ENCODE measurements around the gene KCNJ16.

KCNJ16 gene

GRCh38 chr17:70124723-70125122 is 49.7 kb downstream of the KCNJ16 start:
- no peak for TF ChIP-seq CTCF (IDR thresholded peaks at IDR 0.05; ENCODE audit: extremely low read depth, missing control alignments)
- DNase-seq (ENCODE audit: low spot score), result no peak

GRCh38 chr17:70127221-70127873 is 52.3 kb downstream of the KCNJ16 start:
- DNase-seq (ENCODE audit: low spot score), result no peak
- TF ChIP-seq CTCF (IDR thresholded peaks at IDR 0.05; ENCODE audit: extremely low read depth, missing control alignments), result no peak

GRCh38 chr17:70128727-70129238 is 53.8 kb downstream of the KCNJ16 start:
- no peak for TF ChIP-seq CTCF (IDR thresholded peaks at IDR 0.05; ENCODE audit: extremely low read depth, missing control alignments)
- no peak for DNase-seq (ENCODE audit: low spot score)

- TF ChIP-seq CTCF (IDR thresholded peaks at IDR 0.05; ENCODE audit: extremely low read depth, missing control alignments), result no peak
- no peak for DNase-seq (ENCODE audit: low spot score)
Observed at GRCh38 chr17:70130289-70130688, 55.3 kb downstream of the KCNJ16 start.

- TF ChIP-seq CTCF (IDR thresholded peaks at IDR 0.05; ENCODE audit: extremely low read depth, missing control alignments), result no peak
- no peak for DNase-seq (ENCODE audit: low spot score)
Observed at GRCh38 chr17:70132505-70132904, 57.5 kb downstream of the KCNJ16 start.

GRCh38 chr17:70134042-70134441 is 59.0 kb downstream of the KCNJ16 start:
- no peak for DNase-seq (ENCODE audit: low spot score)
- no peak for TF ChIP-seq CTCF (IDR thresholded peaks at IDR 0.05; ENCODE audit: extremely low read depth, missing control alignments)

GRCh38 chr17:70134777-70135176 is 59.8 kb downstream of the KCNJ16 start:
- TF ChIP-seq CTCF (IDR thresholded peaks at IDR 0.05; ENCODE audit: extremely low read depth, missing control alignments), result no peak
- no peak for DNase-seq (ENCODE audit: low spot score)
